Effector CD8-positive, alpha-beta T cell (primary cell): ENCODE data around the gene RTEL1.
"Not testable (repeated sequence)": the region's sequence is repeated elsewhere in the genome, so short reads cannot be mapped to it uniquely, and the experiment has no call there.

Experiments
- DNase-seq: peaks from one replicate; lab custom pipeline; 2025; lab: John Stamatoyannopoulos, UW

RTEL1 gene

DNA sequence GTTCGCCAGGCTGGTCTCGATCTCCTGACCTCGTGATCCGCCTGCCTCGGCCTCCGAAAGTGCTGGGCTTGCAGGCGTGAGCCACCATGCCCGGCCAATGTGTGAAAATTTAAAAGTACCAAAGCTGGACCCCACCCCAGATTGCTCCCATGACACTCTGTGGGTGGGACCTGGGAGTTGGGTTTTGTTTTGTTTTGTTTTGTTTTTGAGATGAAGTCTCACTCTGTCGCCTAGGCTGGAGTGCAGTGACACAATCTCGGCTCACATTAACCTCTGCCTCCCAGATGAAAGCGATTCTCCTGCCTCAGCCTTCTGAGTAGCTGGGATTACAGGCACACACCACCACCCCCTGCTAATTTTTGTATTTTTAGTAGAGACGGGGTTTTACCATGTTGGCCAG is 13.6 kb downstream of the RTEL1 start:
- not testable (repeated sequence) for DNase-seq

DNA sequence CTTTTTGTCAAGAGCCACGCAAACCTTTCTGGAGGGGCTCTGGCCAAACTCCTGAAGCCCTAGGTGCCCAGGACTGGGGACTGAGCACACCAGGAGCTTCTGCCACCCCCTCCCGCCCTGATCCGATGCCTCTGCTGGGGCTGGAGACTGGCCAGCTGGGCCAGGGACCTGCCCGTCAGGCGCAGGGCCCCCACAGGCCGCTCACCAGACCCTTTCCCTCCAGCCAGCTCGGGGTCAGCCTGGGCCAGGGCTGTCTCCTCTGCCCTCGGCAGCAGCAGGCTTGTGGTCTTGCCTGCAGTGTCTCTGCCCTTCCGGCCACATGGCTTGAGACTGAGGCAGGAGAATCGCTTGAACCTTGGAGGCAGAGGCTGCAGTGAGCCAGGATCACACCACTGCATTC is 14.6 kb downstream of the RTEL1 start:
- no peak for DNase-seq

DNA sequence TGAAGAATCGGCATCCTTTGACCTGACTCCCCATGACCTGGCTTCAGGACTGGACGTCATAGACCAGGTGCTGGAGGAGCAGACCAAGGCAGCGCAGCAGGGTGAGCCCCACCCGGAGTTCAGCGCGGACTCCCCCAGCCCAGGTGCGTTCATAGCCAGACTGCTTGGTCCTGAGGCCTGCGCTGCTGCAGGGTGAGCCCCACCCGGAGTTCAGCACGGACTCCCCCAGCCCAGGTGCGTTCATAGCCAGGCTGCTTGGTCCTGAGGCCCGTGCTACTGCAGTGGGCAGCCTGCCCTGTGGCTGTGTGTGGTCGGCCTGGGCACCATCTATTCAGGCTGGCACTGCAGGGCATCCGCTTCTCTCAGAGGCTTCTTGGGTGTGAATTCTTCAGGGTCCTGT is 15.8 kb downstream of the RTEL1 start:
- DNase-seq: no peak

DNA sequence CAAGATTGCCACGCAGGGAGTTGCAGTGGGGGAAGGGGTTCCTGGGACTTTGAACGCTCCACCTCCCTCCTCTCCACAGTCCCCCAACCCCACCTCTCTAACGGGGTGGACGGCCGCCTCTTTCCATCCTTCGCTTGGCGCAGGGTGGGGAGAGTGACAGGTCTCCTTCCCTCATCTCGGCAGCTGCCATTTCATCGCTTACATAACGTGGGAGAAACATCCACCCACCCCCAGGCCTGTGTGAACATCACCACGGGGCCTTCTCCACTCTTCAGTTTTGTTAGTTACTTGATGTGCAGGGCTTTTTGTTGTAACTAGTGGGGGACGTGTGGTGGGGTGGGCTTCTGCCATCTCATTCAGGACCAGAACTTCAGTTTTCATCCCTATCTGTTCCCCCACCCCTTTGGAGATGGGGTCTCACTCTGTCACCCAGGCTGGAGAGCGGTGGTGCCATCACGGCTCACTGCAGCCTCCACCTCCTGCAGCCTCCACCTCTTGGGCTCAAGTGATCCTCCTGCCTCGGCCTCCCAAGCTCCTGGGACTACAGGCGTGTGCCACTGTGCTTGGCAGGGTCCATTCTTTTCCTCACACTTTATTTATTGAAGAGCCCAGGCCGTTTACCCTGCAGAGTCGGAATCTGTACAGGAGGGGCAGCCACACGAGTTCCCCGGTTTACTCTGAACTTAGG is 17.7 kb downstream of the RTEL1 start:
- DNase-seq: no peak

DNA sequence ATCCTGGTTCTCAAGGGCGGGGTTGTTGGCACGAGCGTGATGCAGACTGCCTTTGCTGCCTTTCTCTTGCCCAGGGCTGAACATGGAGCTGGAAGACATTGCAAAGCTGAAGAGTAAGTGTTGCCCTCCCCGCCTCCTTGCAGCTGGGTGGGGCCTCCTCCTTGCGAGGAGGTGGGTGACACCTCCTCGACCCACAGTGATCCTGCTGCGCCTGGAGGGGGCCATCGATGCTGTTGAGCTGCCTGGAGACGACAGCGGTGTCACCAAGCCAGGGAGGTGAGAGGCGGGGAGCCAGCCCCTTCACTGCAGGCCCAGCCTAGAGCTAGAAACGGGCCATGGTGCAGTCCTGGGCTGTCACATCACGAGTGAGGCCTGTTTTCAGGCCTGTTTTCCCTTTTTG is 20.0 kb downstream of the RTEL1 start:
- no peak for DNase-seq

DNA sequence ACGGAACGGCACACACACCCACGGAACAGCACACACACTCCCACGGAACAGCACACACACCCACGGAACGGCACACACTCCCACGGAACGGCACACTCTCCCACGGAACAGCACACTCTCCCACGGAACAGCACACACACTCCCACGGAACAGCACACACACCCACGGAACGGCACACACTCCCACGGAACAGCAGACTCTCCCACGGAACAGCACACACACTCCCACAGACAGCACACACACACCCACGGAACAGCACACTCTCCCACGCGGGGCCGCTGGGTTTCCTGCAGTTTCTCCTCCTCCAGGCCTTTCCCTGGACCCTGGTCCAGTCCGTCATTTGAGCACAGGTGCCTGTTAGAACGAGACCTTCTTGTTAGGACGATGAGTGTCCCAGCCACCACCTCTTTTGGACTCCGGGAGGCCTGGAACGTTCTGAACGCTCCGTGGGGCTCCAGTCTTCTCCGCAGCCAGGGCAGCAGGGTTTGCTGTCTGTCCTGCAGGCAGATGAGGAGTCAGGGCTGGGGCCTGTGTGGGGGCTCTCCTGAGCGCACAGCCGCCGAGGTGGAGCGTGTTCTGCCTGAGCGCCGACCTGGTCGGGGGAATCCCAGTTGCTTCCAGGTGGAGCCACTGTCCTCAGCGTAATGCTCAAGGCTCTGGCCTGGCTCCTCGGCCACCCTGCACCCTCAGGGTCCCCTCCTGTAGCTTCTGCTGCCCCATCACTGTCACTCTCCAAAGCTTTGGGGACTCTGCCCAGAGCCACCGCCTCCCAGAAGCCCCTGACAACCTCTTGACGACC is 20.8 kb downstream of the RTEL1 start:
- no peak for DNase-seq

DNA sequence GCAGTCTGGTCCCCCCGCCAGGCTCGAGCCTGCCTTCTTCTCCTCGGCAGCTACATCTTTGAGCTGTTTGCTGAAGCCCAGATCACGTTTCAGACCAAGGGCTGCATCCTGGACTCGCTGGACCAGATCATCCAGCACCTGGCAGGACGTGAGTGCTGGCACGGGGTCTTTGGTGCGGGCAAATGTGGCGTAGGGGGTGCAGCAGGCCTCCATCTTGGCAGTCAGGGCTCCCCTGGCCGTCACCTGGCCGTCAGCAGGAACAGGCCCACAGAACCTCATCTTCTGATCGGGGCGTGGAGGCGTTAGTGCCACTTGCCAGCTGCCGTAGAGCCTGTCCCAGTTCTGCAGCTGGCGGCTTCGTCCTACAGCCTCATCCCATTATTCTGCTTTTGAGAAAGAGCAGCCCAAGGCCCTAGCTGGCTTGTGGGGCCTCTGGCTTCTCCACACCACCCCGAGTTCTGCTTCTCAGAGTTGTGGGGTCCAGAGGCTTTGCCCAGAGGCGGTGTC is 21.7 kb downstream of the RTEL1 start:
- no peak for DNase-seq

DNA sequence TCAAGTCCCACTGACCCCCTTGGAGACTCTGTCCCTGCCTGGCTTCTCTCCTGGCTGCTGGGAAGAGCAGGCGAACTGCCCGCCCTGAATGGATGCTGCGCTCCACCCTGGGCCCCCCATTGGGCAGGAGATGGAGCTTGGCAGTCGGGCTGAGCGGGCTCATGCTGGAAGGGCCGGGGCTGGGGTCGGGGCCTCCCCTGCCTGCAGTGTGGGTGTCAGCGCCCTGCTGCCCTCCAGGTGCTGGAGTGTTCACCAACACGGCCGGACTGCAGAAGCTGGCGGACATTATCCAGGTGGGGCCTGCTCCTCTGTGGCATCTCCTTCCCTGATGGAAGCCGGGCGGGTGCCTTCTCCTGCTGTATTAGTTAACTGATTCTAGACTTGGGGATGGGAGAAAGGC is 22.3 kb downstream of the RTEL1 start:
- DNase-seq: no peak

DNA sequence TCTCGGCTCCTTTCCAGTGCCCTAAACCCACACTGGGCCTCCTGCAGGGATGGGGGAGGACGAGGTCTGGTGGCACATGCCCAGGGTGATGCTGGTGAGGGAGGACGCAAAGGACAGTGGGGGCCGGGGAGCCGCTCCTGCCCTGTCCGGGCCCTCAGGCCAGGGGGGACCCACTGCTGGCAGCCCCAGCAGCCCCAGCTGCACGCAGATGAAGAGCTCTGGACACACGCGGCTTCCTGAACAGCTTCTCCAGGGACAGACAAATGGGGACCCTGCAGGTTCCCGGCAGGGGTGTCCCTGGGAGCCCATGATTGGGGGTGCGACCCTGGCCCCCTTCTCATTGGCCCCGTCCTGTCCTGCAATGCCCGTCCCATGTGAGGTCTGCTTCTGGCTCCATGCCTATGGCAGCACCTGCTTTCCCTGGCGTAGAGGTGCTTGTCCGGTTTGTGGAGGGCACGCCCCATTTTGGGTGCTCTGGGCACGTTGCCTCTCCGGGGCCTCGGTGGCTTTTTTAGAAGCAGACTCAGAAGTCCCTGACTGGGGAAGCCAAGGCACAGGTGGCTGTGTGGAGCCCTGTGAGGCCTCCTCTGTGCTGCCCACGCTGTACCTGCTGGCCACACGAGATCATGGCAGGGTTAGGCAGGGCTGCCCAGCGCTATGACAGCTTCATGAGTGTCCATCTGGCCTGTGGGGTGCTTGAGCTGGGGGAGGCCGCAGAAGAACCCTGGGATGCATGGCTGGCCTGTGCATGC is 22.9 kb downstream of the RTEL1 start:
- no peak for DNase-seq

DNA sequence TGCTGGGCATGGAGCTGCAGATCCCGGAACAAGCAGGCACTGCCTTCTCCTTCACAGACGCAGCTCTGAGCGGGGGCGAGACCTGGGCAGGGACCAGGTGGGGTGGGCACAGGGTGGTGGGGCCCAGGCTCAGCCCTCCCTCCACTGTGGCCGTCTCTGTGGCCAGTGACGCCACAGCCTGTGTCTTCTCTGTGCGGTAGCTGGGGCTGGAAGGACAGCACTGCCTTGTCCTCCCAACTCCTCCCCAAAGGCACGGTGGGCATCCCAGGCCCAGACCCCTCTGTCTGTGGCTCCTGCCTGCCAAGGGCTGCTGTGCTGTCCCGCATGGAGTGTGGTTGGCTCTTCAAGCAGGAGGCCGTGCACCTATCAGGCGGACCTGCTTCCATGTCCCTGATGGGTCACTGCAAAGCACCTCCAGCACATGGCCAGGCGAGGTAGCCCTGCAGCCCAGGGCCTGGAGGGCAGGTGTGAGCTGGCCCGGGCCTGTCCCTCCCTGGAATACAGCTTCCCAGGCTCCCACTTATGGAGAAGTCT is 23.6 kb downstream of the RTEL1 start:
- no peak for DNase-seq

DNA sequence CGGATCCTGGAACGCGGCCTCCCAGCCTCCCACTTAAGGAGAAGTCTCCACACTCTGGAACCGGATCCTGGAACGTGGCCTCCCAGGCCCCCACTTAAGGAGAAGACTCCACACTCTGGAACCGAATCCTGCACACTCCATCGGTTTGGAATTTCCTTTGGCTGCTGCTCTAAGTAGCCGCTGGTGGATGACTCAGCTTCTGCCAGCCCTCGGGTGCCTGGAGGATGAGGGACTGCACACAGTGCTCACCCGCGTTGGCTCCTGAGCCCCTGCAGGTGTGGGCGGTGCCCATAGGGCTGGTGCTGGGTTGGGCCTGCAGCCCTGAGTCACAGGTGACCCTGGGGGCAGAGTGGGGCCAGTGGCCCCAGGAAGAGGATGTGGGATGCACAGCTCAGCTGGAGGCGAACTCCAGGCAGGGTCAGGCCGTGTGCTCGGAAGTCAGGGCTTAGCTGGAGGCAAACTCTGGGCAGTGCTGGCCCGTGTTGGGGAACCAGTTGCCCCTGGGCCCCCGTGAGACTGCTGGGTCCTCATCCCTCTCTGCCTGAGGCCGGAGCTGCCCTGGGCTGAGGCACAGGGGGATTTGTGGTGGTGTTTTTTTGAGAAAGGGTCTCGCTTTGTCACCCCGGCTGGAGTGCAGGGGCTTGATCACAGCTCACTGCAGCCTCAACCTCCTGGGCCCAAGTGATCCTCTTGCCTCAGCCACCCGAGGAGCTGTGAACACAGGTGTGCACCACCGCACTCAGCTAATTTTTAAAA is 24.4 kb downstream of the RTEL1 start:
- DNase-seq: no peak

DNA sequence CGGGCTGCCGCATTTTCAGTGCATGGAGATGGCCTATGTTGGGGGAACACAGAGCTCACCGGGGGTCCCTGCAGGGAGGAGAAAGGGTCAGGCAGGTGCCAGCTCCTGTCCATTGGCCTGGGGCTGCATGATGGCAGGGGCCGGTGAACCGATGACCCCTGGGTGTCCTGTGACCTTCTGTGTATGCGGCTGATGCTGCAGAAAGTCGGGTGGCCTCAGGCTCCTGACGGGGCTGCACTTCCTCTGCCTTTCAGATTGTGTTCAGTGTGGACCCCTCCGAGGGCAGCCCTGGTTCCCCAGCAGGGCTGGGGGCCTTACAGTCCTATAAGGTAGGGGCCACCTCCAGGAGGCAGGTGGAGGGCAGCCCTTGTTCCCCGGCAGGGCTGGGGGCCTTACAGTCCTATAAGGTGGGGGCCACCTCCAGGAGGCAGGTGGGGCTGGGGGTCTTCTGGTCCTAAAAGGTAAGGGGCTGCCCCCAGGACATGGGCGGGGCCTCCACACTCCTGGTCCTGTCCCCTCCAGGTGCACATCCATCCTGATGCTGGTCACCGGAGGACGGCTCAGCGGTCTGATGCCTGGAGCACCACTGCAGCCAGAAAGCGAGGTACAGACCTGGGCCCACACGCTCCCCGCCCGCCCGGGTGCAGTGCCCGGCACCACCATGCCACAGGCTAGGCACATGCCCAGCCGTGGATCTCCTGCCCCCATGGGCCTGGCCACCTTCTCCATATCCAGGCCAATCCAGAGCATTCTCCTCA is 27.3 kb downstream of the RTEL1 start:
- no peak for DNase-seq

DNA sequence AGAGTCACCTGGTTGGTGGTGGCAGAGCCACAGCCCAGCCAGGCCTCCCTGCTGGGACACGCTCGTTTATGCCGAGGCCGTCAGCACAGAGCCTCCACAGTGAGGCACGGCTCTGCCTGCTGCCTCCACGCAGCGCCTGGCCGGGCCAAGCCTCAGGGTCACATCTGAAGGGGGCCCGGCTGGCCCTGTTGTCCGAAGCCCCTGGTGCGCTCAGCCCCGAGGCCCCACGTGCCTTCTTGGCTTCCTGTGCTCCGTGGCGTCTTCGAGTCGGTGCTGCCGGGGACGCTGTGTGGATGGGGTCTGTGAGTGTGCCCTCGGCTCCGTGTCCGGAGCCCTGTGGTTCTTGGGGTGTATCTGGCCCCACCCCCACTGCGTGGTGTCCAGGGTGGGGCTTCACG is 28.0 kb downstream of the RTEL1 start:
- DNase-seq: no peak

DNA sequence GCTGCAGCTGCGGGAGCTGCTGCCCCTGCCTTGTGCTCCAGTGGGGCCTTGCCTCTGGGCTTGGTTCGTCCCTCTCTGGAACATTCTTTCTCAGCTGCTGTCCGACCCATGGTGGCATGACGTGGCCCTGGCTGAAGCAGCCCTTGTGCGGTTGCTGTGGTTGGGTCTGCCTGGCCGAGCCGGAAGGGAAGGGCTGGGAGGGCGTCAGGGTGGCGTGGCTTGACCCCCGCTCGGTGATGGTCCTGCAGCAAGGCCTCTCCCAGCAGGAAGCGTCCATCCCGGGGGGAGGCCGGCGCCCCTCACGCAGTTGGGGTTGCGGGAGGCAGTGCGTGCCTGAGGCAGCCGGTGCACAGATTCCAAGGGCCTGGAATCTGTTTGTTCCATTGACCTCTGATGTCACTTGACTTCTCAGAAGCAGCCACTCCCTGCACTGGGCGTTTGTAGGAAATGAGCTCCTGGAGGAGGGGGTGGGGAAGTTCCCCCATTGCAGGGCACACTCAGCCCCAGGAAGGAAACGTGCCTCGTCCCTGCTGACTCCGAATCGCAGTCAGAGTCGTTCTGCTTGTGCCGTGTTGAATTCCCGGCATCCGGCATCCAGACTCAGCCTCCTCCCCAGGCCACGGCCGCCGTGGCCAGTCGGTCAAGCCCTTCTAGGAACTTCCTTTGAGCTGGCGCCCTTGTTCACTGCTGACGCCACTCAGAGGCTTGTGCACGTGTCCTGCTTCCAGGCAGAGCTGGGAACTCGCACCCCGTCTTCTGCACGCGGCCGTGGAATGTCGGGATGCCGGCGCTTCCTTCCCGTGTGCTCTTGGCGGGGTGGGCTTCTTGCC is 28.6 kb downstream of the RTEL1 start:
- DNase-seq: no peak

DNA sequence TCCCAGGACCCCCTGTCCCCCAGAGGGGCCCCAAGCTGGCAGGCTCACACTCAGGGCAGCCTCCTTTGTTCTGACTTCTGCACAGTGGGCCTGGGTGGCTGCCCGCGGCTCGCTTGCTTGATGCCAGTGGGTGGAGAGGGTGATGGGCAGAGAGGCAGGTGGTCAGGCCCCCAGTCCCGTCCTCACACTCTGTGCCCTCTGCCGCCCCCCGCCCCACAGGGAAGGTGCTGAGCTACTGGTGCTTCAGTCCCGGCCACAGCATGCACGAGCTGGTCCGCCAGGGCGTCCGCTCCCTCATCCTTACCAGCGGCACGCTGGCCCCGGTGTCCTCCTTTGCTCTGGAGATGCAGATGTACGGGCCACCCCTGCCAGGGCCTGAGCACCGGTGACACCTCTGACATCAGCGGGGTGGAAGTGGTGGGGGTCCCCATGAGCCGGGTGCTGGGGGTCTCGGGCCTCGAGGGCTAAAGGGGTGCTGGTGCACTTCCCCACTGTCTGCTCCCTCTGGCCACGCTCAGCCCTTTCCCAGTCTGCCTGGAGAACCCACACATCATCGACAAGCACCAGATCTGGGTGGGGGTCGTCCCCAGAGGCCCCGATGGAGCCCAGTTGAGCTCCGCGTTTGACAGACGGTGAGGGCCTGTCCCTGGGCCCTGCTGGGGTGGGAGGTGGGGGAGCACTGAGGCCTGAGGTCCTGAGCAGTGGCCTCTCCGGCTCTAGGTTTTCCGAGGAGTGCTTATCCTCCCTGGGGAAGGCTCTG is 29.5 kb downstream of the RTEL1 start:
- DNase-seq: no peak

DNA sequence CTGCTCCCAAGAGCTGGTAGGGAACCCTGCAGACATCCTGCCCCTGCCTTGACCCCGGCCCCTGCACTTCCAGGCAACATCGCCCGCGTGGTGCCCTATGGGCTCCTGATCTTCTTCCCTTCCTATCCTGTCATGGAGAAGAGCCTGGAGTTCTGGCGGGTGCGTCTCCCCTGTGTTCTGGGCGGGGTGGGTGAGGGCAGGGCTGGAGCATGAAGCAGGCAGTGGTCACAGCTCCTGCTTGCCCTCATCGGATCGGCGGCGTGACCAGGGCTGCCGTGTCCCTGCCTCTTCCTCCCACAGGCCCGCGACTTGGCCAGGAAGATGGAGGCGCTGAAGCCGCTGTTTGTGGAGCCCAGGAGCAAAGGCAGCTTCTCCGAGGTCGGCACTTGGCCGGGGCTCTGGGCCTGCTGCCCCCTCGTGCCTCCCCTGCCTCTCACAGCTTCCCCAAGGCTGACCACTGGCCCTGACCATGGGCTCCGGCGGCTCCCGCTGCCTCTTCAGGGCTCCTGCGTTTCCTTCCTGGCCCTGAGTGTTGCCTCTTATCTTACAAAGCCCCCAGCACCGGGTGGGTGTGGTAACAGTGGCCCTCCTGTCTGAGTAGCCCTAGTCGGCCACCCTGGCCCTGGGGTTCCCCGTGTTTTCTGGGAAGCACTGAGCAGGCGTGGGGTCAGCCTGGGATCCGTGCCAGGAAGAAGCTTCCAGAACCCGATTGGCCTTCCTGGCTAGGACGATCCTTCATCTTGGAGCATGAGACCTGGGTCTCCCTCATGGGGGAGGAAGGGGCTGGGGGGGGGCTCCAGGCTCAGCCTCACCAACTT is 30.3 kb downstream of the RTEL1 start:
- no peak for DNase-seq

DNA sequence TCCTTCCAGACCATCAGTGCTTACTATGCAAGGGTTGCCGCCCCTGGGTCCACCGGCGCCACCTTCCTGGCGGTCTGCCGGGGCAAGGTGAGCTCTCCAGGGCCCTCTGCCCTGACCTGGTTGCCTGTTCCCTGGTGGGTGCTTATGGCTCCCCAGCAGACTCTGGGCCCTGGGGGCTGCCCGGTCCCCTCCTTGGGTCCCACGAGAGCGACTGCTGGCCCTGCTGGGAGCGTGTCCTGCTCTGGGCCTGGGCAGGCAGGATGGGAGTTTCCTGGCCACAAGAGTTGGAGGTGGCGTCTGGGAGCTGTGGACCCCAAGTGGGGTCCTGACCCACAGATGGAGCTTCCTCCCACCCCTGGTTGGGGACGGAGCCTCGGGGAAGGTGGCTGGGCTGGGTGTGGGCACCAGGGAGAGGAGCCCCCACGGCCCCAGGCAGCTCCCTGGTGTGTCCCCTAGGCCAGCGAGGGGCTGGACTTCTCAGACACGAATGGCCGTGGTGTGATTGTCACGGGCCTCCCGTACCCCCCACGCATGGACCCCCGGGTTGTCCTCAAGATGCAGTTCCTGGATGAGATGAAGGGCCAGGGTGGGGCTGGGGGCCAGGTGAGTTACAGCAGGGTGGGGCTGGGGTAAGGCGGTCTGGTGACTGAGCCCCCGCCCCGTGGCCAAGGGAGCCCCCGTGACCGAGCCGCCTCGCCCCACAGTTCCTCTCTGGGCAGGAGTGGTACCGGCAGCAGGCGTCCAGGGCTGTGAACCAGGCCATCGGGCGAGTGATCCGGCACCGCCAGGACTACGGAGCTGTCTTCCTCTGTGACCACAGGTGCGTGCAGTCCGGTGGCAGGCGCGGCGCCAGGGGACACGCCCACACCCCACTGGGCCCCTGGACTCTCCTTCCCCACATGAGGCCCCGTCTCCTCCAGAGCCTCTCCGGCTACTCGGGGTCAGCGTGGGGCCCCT is 31.2 kb downstream of the RTEL1 start:
- DNase-seq: no peak
